Activated CD8-positive, alpha-beta T cell treated with anti-CD3 and anti-CD28 coated beads for 36 hours (primary cell): ENCODE measurements around the gene NTNG1. TPM values are rescaled to one million over a fixed set of nuclear protein-coding genes. Genes with fewer than 3 reads are reported as not detected.

Experiments
- ATAC-seq: fragments of 200-7000 bp; cut with Tn5 transposase; one replicate; pipeline ENCODE4 v1.10.0; 2021; ENCODE audit warnings: mild to moderate bottlenecking, moderate library complexity
- CTCF ChIA-PET: fragments of 350-600 bp; sonication (Branson Sonifier 250); formaldehyde crosslinking; loops from one replicate; lab custom pipeline; 2021; ENCODE audit warnings: antibody characterized with exemption; lab: Charles Lee
- POLR2A ChIA-PET: fragments of 350-600 bp; sonication (Branson Sonifier 250); formaldehyde crosslinking; loops from one replicate; lab custom pipeline; 2021; ENCODE audit warnings: antibody characterized with exemption; lab: Charles Lee
- DNase-seq: peaks from one replicate; pipeline ENCODE4 v3.0.0-alpha.2; 2020
- H3K27ac Mint-ChIP-seq: one replicate; pipeline ENCODE4 v1.8.0; 2021; ENCODE audit warnings: mild to moderate bottlenecking, mixed read lengths
- H3K27me3 Mint-ChIP-seq: one replicate; pipeline ENCODE4 v1.8.0; 2021; ENCODE audit warnings: mixed read lengths
- H3K36me3 Mint-ChIP-seq: one replicate; pipeline ENCODE4 v1.8.0; 2021; ENCODE audit warnings: low read depth, mixed read lengths
- H3K4me1 Mint-ChIP-seq: one replicate; pipeline ENCODE4 v1.8.0; 2021; ENCODE audit warnings: low read depth, mixed read lengths
- H3K4me3 Mint-ChIP-seq: one replicate; pipeline ENCODE4 v1.8.0; 2021; ENCODE audit warnings: mild to moderate bottlenecking, moderate library complexity, mixed read lengths
- H3K9me3 Mint-ChIP-seq: one replicate; pipeline ENCODE4 v1.8.0; 2021; ENCODE audit warnings: mixed read lengths
- intact Hi-C: fragments of 100-400 bp; cut with micrococcal nuclease; formaldehyde crosslinking; loops from one replicate; pipeline ENCODE4 v1.10.0; 2022
- total RNA-seq, 2 experiments: library from RNA; stranded (reverse); gene quantifications; one replicate each; pipeline ENCODE4 v1.2.3, GENCODE V29; 2021
- TF ChIP-seq, protein P1 (sequence below): fragments of 200-600 bp; IDR thresholded peaks from one replicate; pipeline ENCODE4 v1.8.0; 2022; ENCODE audit warnings: antibody characterized with exemption, mild to moderate bottlenecking

Gene NTNG1
- total RNA-seq, 2 experiments from 2014 or later = 0.96 to 1.0 TPM

- intact Hi-C loops = no loop called here
- Mint-ChIP-seq H3K9me3 (no peaks in the 10 kb centered on the region), H3K4me1 (no peaks in the 10 kb centered on the region), H3K4me3 (no peak overlapping the region), H3K27ac (no peak overlapping the region), H3K36me3 (no peaks in the 10 kb centered on the region), H3K27me3 (no peaks in the 10 kb centered on the region)
- ATAC-seq = no peak
- peak; percentile 16 for DNase-seq
- TF ChIP-seq, protein P1, sequence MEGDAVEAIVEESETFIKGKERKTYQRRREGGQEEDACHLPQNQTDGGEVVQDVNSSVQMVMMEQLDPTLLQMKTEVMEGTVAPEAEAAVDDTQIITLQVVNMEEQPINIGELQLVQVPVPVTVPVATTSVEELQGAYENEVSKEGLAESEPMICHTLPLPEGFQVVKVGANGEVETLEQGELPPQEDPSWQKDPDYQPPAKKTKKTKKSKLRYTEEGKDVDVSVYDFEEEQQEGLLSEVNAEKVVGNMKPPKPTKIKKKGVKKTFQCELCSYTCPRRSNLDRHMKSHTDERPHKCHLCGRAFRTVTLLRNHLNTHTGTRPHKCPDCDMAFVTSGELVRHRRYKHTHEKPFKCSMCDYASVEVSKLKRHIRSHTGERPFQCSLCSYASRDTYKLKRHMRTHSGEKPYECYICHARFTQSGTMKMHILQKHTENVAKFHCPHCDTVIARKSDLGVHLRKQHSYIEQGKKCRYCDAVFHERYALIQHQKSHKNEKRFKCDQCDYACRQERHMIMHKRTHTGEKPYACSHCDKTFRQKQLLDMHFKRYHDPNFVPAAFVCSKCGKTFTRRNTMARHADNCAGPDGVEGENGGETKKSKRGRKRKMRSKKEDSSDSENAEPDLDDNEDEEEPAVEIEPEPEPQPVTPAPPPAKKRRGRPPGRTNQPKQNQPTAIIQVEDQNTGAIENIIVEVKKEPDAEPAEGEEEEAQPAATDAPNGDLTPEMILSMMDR = no peak
- CTCF ChIA-PET = no interaction called here
- POLR2A ChIA-PET = no interaction called here
Observed at GRCh38 chr1:107184888-107185287, 44.0 kb downstream of the NTNG1 start.

DNA sequence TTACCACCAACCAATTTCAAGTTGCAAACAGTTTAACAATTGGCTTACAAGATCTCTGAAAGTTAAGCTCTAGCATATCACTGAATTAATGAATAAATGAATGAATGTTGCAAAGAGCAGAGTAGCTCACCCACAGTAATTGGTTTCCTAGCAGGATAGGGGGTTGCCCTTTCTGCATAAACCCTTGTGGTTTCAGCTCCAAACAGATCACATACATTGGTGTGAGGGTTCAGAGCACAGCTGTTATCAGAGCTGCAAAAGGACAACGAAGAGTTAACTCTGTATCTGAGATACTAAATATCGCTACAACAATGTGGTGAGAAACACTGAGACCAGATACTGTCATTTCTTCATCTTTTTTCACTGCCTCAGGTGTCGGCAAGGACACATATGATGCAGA lies 46.6 kb downstream of the NTNG1 start:
- CTCF ChIA-PET = no interaction called here
- no peaks in the 10 kb centered on the region for H3K9me3 Mint-ChIP-seq
- no peaks in the 10 kb centered on the region for H3K4me1 Mint-ChIP-seq
- no peak overlapping the region for H3K27ac Mint-ChIP-seq
- ATAC-seq = no peak
- H3K36me3 Mint-ChIP-seq = no peaks in the 10 kb centered on the region
- POLR2A ChIA-PET = no interaction called here
- H3K27me3 Mint-ChIP-seq = no peaks in the 10 kb centered on the region
- intact Hi-C loops = no loop called here
- DNase-seq = no peak
- H3K4me3 Mint-ChIP-seq = no peak overlapping the region
- TF ChIP-seq, protein P1 = no peak

DNA sequence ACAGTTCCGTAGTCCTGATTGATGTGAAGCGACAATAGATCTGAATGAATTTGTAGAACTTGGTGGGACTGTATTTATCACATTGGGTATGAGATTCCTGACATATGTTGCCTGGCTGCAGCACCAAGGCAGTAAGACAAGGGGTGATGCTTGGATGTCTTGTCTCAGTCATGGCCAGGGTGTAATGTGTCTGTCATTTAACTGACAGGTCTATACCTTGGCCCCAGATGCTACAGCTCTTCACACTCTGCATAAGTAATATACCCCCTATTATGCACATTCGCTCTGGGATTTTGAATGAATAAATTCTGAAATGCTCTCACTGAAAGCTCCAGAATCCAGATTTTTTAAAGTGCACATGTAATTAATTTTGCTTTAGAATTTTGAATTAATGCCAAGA lies 47.3 kb downstream of the NTNG1 start:
- H3K9me3 Mint-ChIP-seq = no peaks in the 10 kb centered on the region
- TF ChIP-seq, protein P1 = no peak
- ATAC-seq = no peak
- H3K36me3 Mint-ChIP-seq = no peaks in the 10 kb centered on the region
- POLR2A ChIA-PET = no interaction called here
- no peak overlapping the region for H3K4me3 Mint-ChIP-seq
- intact Hi-C loops = no loop called here
- no peaks in the 10 kb centered on the region for H3K27me3 Mint-ChIP-seq
- CTCF ChIA-PET = no interaction called here
- H3K4me1 Mint-ChIP-seq = no peaks in the 10 kb centered on the region
- DNase-seq = no peak
- no peak overlapping the region for H3K27ac Mint-ChIP-seq

GRCh38 chr1:107194380-107194779 lies 53.5 kb downstream of the NTNG1 start:
- ChIA-PET POLR2A (no interaction called here), CTCF (no interaction called here)
- no peaks in the 10 kb centered on the region for H3K27me3 Mint-ChIP-seq
- H3K4me1 Mint-ChIP-seq = no peaks in the 10 kb centered on the region
- H3K36me3 Mint-ChIP-seq = no peaks in the 10 kb centered on the region
- intact Hi-C loops = no loop called here
- TF ChIP-seq, protein P1 = no peak
- H3K4me3 Mint-ChIP-seq = no peak overlapping the region
- H3K9me3 Mint-ChIP-seq = no peaks in the 10 kb centered on the region
- ATAC-seq (no peak), DNase-seq (no peak)
- no peak overlapping the region for H3K27ac Mint-ChIP-seq

- TF ChIP-seq, protein P1 = no peak
- no peak for DNase-seq
- Mint-ChIP-seq H3K27me3 (no peaks in the 10 kb centered on the region), H3K27ac (no peak overlapping the region), H3K9me3 (no peaks in the 10 kb centered on the region), H3K36me3 (no peaks in the 10 kb centered on the region), H3K4me3 (no peak overlapping the region), H3K4me1 (no peaks in the 10 kb centered on the region)
- ChIA-PET POLR2A (no interaction called here), CTCF (no interaction called here)
- no peak for ATAC-seq
- intact Hi-C loops = no loop called here
Observed at GRCh38 chr1:107195476-107195875, 54.6 kb downstream of the NTNG1 start.
